Uterine smooth muscle cell (primary cell): ENCODE results near the gene HGD. TPM values are rescaled to one million over a fixed set of nuclear protein-coding genes. Genes with fewer than 3 reads are reported as not detected.

Experiments used
- total RNA-seq: library from RNA; depleted of rRNA; stranded (reverse); fragments of >200 nt; gene quantifications from 2 replicates; pipeline ENCODE4 v1.2.3, GENCODE V29; 2014

The HGD gene
- total RNA-seq, result 0.33 TPM in 1 of 2 replicates, not detected in the other

GRCh38 chr3:120682095-120682681 lies at the start of gene HGD:
HGD (minus strand) TSS chr3:120682239; CDS start chr3:120682111, 128 bp downstream.

GRCh38 chr3:120596116-120596852 lies 85.8 kb downstream of the HGD start, which contains the start of gene NDUFB4:
NDUFB4 (plus strand) TSS chr3:120596336; CDS start chr3:120596360, 24 bp downstream.

Other genes with a start within 250 kb of the HGD start
- gene FSTL1, start 231.2 kb downstream of the HGD start, total RNA-seq, result 588 and 921 TPM in 2 replicates
- gene NDUFB4, start 85.9 kb downstream of the HGD start, total RNA-seq, result 16.3 and 23.4 TPM in 2 replicates
- gene RABL3, start 60.3 kb upstream of the HGD start, total RNA-seq, result 22.7 and 33.1 TPM in 2 replicates
- gene GTF2E1, start 60.5 kb upstream of the HGD start, total RNA-seq, result 20.9 and 23.9 TPM in 2 replicates
- gene STXBP5L, start 226.0 kb upstream of the HGD start, total RNA-seq, result under 0.01 TPM in 1 of 2 replicates, not detected in the other